H1 (cell line): ENCODE measurements around the gene SLC35F5. TPM values are rescaled to one million over a fixed set of nuclear protein-coding genes. Genes with fewer than 3 reads are reported as not detected.

Experiments
- CTCF ChIA-PET: fragments of 300-600 bp; sonication (Branson Sonifier 250); formaldehyde crosslinking; loops from one replicate; lab custom pipeline; 2021; ENCODE audit not compliant: partially characterized antibody; lab: Charles Lee
- POLR2A ChIA-PET: fragments of 300-600 bp; sonication (Branson Sonifier 250); formaldehyde crosslinking; loops from one replicate; lab custom pipeline; 2021; ENCODE audit warnings: inconsistent platforms; ENCODE audit not compliant: partially characterized antibody; lab: Charles Lee
- DNase-seq, 2 experiments: peaks; one replicate each; pipeline versions ENCODE4 v3.0.0 to v3.0.0-alpha.2; 2010 to 2022; ENCODE audit warnings: low spot score in 2 of 2, low read depth in 1 of 2, mixed read lengths in 1 of 2
- FAIRE-seq: peaks from 2 replicates; lab custom pipeline; 2011; peaks lifted over from hg19 to GRCh38; lab: Jason Lieb, UNC
- H2AFZ ChIP-seq: 2 replicates; pipeline ENCODE4 v1.8.1; 2012; ENCODE audit warnings: low read length, inconsistent platforms
- H2AK5ac ChIP-seq: 2 replicates; pipeline ENCODE4 v1.6.1; 2013; ENCODE audit warnings: low read depth, low read length
- H2BK120ac ChIP-seq: replicated peaks from 2 replicates; pipeline ENCODE3; 2013; ENCODE audit warnings: low read depth, low read length, inconsistent platforms
- H2BK12ac ChIP-seq: 2 replicates; pipeline ENCODE4 v1.6.1; 2013; ENCODE audit warnings: low read depth, low read length
- H2BK15ac ChIP-seq: 2 replicates; pipeline ENCODE4 v1.6.1; 2013; ENCODE audit warnings: low read length
- H2BK20ac ChIP-seq: 2 replicates; pipeline ENCODE4 v1.6.1; 2013; ENCODE audit warnings: low read length
- H2BK5ac ChIP-seq: 2 replicates; pipeline ENCODE4 v1.6.1; 2013; ENCODE audit warnings: low read depth, low read length
- H3K14ac ChIP-seq: 2 replicates; pipeline ENCODE4 v1.6.1; 2013; ENCODE audit warnings: inconsistent platforms; ENCODE audit not compliant: insufficient read length
- H3K18ac ChIP-seq: 2 replicates; pipeline ENCODE4 v1.6.1; 2013; ENCODE audit warnings: low read length; ENCODE audit errors: extremely low read depth
- H3K23ac ChIP-seq: 2 replicates; pipeline ENCODE4 v1.6.1; 2013; ENCODE audit warnings: inconsistent platforms; ENCODE audit not compliant: insufficient read length
- H3K23me2 ChIP-seq: 2 replicates; pipeline ENCODE4 v1.6.1; 2013; ENCODE audit warnings: low read depth, low read length
- H3K27ac ChIP-seq: 2 replicates; pipeline ENCODE4 v1.6.1; 2011; ENCODE audit warnings: low read depth, low read length, inconsistent platforms
- H3K27me3 ChIP-seq, 4 experiments: replicated peaks in 1 of 4; 1 replicate in 1 of 4; 2 replicates in 3 of 4; pipeline versions ENCODE4 v1.6.1 to v1.8.1; 2011 to 2013; ENCODE audit warnings: low read length in 3 of 4, mild to moderate bottlenecking in 3 of 4, inconsistent platforms in 2 of 4, mixed read lengths in 2 of 4, moderate library complexity in 1 of 4; ENCODE audit not compliant: control insufficient read depth in 3 of 4, insufficient read depth in 3 of 4; ENCODE audit errors: extremely low read depth in 1 of 4
- H3K36me3 ChIP-seq, 4 experiments: 2 replicates each; pipeline versions ENCODE4 v1.6.1 to v1.8.1; 2011 to 2013; ENCODE audit warnings: mild to moderate bottlenecking in 4 of 4, low read length in 3 of 4, moderate library complexity in 2 of 4, control low read depth in 1 of 4, inconsistent platforms in 1 of 4; ENCODE audit not compliant: insufficient read depth in 4 of 4, control insufficient read depth in 2 of 4
- H3K4ac ChIP-seq: replicated peaks from 2 replicates; pipeline ENCODE3; 2013; ENCODE audit warnings: low read length, low read depth, mixed read lengths, inconsistent platforms; ENCODE audit not compliant: insufficient read length
- H3K4me1 ChIP-seq, 4 experiments: replicated peaks in 1 of 4; 1 replicate in 1 of 4; 2 replicates in 3 of 4; pipeline versions ENCODE4 v1.6.1 to v1.8.1; 2011 to 2013; ENCODE audit warnings: low read length in 3 of 4, inconsistent platforms in 2 of 4, mixed read lengths in 1 of 4; ENCODE audit not compliant: insufficient read depth in 4 of 4, control insufficient read depth in 3 of 4
- H3K4me2 ChIP-seq, 2 experiments: 2 replicates each; pipeline versions ENCODE4 v1.6.1 to v1.8.1; 2011 to 2013; ENCODE audit warnings: low read depth in 2 of 2, low read length in 2 of 2, control low read depth in 1 of 2, inconsistent platforms in 1 of 2, mild to moderate bottlenecking in 1 of 2; ENCODE audit not compliant: insufficient read depth in 1 of 2
- H3K4me3 ChIP-seq, 4 experiments: fragments of 200-600, 300-600 bp in 1 of 4; sonication (generic), shearing (Covaris generic), sonication (Bioruptor Twin) in 1 of 4; 2 replicates each; pipeline versions ENCODE4 v1.5.1 to v1.8.1; 2011 to 2016; ENCODE audit warnings: low read length in 4 of 4, low read depth in 3 of 4, control low read depth in 2 of 4, inconsistent platforms in 2 of 4, mild to moderate bottlenecking in 2 of 4, mixed read lengths in 1 of 4, moderate library complexity in 1 of 4; ENCODE audit not compliant: insufficient read depth in 2 of 4; ENCODE audit errors: extremely low read depth in 1 of 4
- H3K56ac ChIP-seq: replicated peaks from 2 replicates; pipeline ENCODE3; 2013; ENCODE audit warnings: low read depth, mild to moderate bottlenecking, mixed read lengths, low read length, inconsistent platforms; ENCODE audit not compliant: insufficient read length
- H3K79me1 ChIP-seq: 2 replicates; pipeline ENCODE4 v1.6.1; 2013; ENCODE audit warnings: low read depth, low read length, control low read depth
- H3K79me2 ChIP-seq, 2 experiments: 2 replicates each; pipeline versions ENCODE4 v1.6.1 to v1.8.1; 2012 to 2013; ENCODE audit warnings: low read length in 2 of 2, mild to moderate bottlenecking in 2 of 2, inconsistent platforms in 1 of 2; ENCODE audit not compliant: insufficient read depth in 2 of 2, control insufficient read depth in 1 of 2
- H3K9ac ChIP-seq, 4 experiments: replicated peaks in 1 of 4; 1 replicate in 1 of 4; 2 replicates in 3 of 4; pipeline versions ENCODE4 v1.6.1 to v1.8.1; 2011 to 2013; ENCODE audit warnings: low read depth in 3 of 4, low read length in 3 of 4, control low read depth in 2 of 4, mild to moderate bottlenecking in 2 of 4, moderate library complexity in 2 of 4, inconsistent platforms in 1 of 4; ENCODE audit errors: extremely low read depth in 1 of 4
- H3K9me3 ChIP-seq, 2 experiments: 2 replicates each; pipeline versions ENCODE4 v1.6.1 to v1.8.1; 2012 to 2013; ENCODE audit warnings: mild to moderate bottlenecking in 2 of 2, moderate library complexity in 2 of 2, control low read depth in 1 of 2, inconsistent platforms in 1 of 2, low read depth in 1 of 2, low read length in 1 of 2, mixed read lengths in 1 of 2; ENCODE audit not compliant: insufficient read depth in 2 of 2
- H4K20me1 ChIP-seq, 2 experiments: replicated peaks in 1 of 2; 2 replicates each; pipeline versions ENCODE3 to v1.8.1; 2011 to 2013; ENCODE audit warnings: inconsistent platforms in 2 of 2, low read length in 2 of 2, mild to moderate bottlenecking in 1 of 2; ENCODE audit not compliant: insufficient read depth in 2 of 2, control insufficient read depth in 1 of 2
- H4K5ac ChIP-seq: 2 replicates; pipeline ENCODE4 v1.6.1; 2013; ENCODE audit warnings: low read length, low read depth, mixed read lengths, inconsistent platforms; ENCODE audit not compliant: insufficient read length
- H4K8ac ChIP-seq: 2 replicates; pipeline ENCODE4 v1.8.0; 2013; ENCODE audit warnings: mild to moderate bottlenecking, moderate library complexity, low read length, inconsistent platforms; ENCODE audit not compliant: insufficient read depth; ENCODE audit errors: extremely low read depth
- H4K91ac ChIP-seq: replicated peaks from 2 replicates; pipeline ENCODE3; 2013; ENCODE audit warnings: low read length, mixed read lengths, inconsistent platforms; ENCODE audit not compliant: insufficient read length
- CREB1 ChIP-seq: IDR thresholded peaks from 2 replicates; pipeline ENCODE4 v1.6.1; 2012; ENCODE audit warnings: inconsistent platforms
- EZH2 ChIP-seq: fragments of 200-600 bp; sonication (generic); IDR thresholded peaks from 2 replicates; pipeline ENCODE4 v1.7.1; 2012; ENCODE audit warnings: low read depth, mild to moderate bottlenecking, moderate library complexity, low read length, inconsistent platforms; ENCODE audit not compliant: severe bottlenecking
- NANOG ChIP-seq: IDR thresholded peaks from 2 replicates; pipeline ENCODE4 v1.6.1; 2011; ENCODE audit warnings: low read length, low read depth, mild to moderate bottlenecking, inconsistent platforms; ENCODE audit not compliant: insufficient read depth, poor library complexity, severe bottlenecking
- POU5F1 ChIP-seq: IDR thresholded peaks from 2 replicates; pipeline ENCODE4 v1.6.1; 2011; ENCODE audit warnings: low read depth, mild to moderate bottlenecking, low read length, moderate library complexity
- RBBP5 ChIP-seq: IDR thresholded peaks from 2 replicates; pipeline ENCODE4 v1.7.1; 2012; ENCODE audit warnings: low read depth, mild to moderate bottlenecking, inconsistent platforms, low read length, moderate library complexity, borderline replicate concordance
- WGBS, 2 experiments: shearing (Covaris generic) in 1 of 2; methylation state at CpG; one replicate each; pipeline versions ENCODE4 v1.1.6 to v1.1.7; 2013 to 2015; ENCODE audit warnings: low lambda C conversion rate in 2 of 2, mixed read lengths in 2 of 2, inconsistent platforms in 1 of 2, low coverage in 1 of 2, missing lambda C conversion rate in 1 of 2; ENCODE audit not compliant: insufficient replicate concordance in 2 of 2, insufficient coverage in 1 of 2, insufficient read length in 1 of 2; ENCODE audit errors: extremely low coverage in 1 of 2, missing lambda C conversion rate in 1 of 2; 5-methylcytosine and 5-hydroxymethylcytosine counted together
- polyA plus RNA-seq, 7 experiments: library from polyadenylated mRNA; depleted of rRNA in 3 of 7; stranded (reverse) in 5 of 7; unstranded in 2 of 7; fragments of >200 nt in 5 of 7; fragments of 200-250 nt in 2 of 7; gene quantifications; 1 replicate in 5 of 7; 2 replicates in 1 of 7; 4 replicates in 1 of 7; pipeline versions ENCODE4 v1.2.1 to v1.2.3, GENCODE V29; 2011 to 2013; ENCODE audit warnings: missing spikeins in 2 of 7, mixed read lengths in 2 of 7
- total RNA-seq: library from RNA; stranded (reverse); fragmentation: NEBNext Ultra II Directional; extraction: Animal tissue kit (Norgen Biotek cat#: 25700); gene quantifications from 2 replicates; pipeline ENCODE4 v1.2.1, GENCODE V29; 2021

The SLC35F5 gene
- total and polyA plus RNA-seq, 2 of the 8 experiments (the other 6 are each of a cell fraction or from before 2014, with no cell fraction given), result 11.8 to 22.2 TPM

- CTCF ChIA-PET, result interaction anchor here (0.7 to 1.9 kb wide), 3 partner anchors 9 to 71 kb away, joined by 3 to 5 read pairs (median 3); partner anchors contain the start of gene SLC35F5
- H2AK5ac ChIP-seq, result no peak overlapping the region
- FAIRE-seq (no peak), DNase-seq (no peak)
- no peaks in the 10 kb centered on the region for H3K79me1 ChIP-seq
- POLR2A ChIA-PET, result no interaction called here
- no peak overlapping the region for H4K8ac ChIP-seq
- no peak overlapping the region for H2BK20ac ChIP-seq
- no peak overlapping the region for H3K4me2 ChIP-seq
- no peaks in the 10 kb centered on the region for H3K4me1 ChIP-seq
- H2BK120ac ChIP-seq, result no peak overlapping the region
- no peaks in the 10 kb centered on the region for H3K36me3 ChIP-seq
- no peak overlapping the region for H3K4me3 ChIP-seq
- no peak overlapping the region for H3K14ac ChIP-seq
- H3K9me3 ChIP-seq, result no peaks in the 10 kb centered on the region
- TF ChIP-seq CREB1, result no peak
- no peak for TF ChIP-seq POU5F1
- no peak for TF ChIP-seq NANOG
- no peak for TF ChIP-seq RBBP5
- TF ChIP-seq EZH2, result no peak
- no peak overlapping the region for H3K27ac ChIP-seq
- no peaks in the 10 kb centered on the region; the same call in 1 of the 2 replicates for H3K23me2 ChIP-seq
- H4K91ac ChIP-seq, result no peak overlapping the region
- no peak overlapping the region for H3K18ac ChIP-seq
- 92% methylated on average over 8 of the region's 8 CpGs; no CpG with 5 or more reads in 1 of the 2 experiments for WGBS, 2 experiments
- H4K5ac ChIP-seq, result no peak overlapping the region
- no peaks in the 10 kb centered on the region for H3K79me2 ChIP-seq
- H4K20me1 ChIP-seq, result no peaks in the 10 kb centered on the region
- no peak overlapping the region for H2AFZ ChIP-seq
- no peak overlapping the region for H2BK5ac ChIP-seq
- H3K23ac ChIP-seq, result no peak overlapping the region
- H3K9ac ChIP-seq, result no peak overlapping the region
- H2BK12ac ChIP-seq, result no peak overlapping the region
- no peak overlapping the region for H3K4ac ChIP-seq
- H2BK15ac ChIP-seq, result no peak overlapping the region
- no peak overlapping the region for H3K56ac ChIP-seq
- H3K27me3 ChIP-seq, result no peaks in the 10 kb centered on the region; a peak in 1 of 7 replicates
Measured at GRCh38 chr2:113685471-113685870, 71.0 kb downstream of the SLC35F5 start.
